GM21360 (cell line): ENCODE data around the gene ZFP91.

Experiments
- ATAC-seq: cut with Tn5 transposase; IDR thresholded peaks from one replicate; pipeline ENCODE4 v1.9.1; 2021; ENCODE audit warnings: mild to moderate bottlenecking, moderate library complexity; ENCODE audit not compliant: unreplicated experiment

Gene ZFP91

GRCh38 chr11:58626934-58627483, 48.1 kb downstream of the ZFP91 start:
- ATAC-seq: no peak

- ATAC-seq: no peak
These were observed 49.6 kb downstream of the ZFP91 start for GRCh38 chr11:58628446-58628845.

- no peak for ATAC-seq
These were observed 51.0 kb downstream of the ZFP91 start for GRCh38 chr11:58629857-58630256.

DNA sequence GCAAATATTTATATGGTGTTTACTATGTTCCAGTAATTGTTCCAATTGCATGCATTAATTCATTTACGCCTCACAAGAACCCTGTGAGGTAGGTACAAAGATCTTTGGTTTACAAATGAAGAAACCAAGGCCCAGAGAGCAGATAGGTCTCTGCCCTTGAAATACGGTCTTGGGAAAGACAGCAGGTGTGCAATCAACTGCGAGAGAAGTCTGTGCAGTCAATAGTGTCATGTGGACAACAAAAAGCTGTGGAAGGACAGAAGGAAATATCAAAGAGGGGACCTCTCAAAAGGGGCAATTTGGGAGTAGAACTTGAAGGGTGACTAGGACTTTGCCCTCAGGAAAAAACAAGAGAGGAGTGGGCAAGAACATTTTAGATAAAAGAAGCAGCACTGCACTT, 52.5 kb downstream of the ZFP91 start:
- no peak for ATAC-seq

GRCh38 chr11:58632510-58632909, 53.6 kb downstream of the ZFP91 start:
- ATAC-seq: no peak

GRCh38 chr11:58636587-58636986, 57.7 kb downstream of the ZFP91 start:
- ATAC-seq: no peak

GRCh38 chr11:58637371-58637770, 58.5 kb downstream of the ZFP91 start:
- ATAC-seq: no peak

DNA sequence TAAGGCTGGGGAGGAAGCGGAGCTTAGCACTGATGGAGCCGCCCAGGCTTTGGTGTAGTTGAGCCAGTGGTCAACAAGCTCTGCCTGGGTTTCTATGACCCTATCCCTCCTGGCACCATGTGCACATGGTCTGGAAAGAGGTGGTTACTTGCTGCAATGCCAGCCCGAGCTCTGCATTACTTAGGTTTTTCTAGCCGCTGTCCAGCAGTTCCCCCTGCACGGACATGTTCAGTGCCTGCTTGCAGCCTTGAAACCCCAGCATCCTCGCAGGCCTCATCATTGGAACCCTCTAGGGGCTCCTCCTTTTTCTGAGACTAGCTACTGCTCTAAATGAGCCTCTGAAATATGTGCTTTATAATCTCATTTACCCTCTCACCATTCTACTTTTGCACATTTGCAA, 60.2 kb downstream of the ZFP91 start:
- no peak for ATAC-seq

DNA sequence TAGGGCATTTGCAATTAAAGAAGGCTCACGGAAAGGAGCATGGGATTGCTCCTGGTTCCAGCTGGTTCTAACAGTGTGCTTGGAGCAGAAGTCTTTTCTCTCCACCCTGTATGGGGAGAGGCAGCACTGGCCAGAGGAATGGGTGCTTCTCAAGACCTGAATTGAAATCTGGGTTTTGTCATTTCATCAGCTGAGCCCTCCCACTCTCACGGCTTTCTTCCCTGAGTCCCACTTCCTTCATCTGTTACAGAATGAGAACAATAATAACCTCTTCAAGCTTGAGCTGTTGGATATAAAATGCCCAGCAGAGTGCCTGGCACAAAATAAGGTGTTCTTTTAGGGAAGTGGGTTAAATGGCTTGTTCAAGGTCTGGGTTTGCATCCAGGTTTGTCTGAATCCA, 60.8 kb downstream of the ZFP91 start:
- ATAC-seq: no peak

DNA sequence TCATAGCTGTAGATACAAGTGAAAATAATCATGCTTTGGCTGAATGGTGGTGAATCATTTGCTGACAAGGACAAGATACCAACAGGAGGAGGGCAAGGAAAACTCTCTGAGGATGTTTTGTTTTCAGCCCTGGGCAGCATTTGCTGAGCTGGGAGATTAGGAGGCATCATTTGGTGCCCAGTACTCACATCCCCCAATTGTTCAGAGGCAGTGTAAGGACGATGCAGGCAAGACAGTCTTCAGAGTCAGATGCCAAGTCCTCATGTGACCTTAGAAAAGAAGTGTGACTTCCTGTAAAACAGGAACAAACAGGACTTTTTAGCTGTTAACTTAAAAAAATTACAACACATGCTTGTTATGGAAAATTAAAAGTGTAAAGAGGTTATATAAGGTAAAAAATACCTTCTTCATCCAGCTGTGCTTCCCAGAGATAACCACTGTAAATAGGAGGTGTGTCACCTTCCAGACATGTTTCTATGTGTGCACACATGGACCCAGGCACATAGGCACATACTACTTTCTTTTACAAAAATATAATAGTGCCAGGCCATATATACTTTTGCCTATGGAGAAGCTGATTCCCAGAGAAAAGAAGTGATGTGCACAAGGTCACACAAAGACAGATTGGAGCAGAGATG, 61.6 kb downstream of the ZFP91 start:
- ATAC-seq: no peak

DNA sequence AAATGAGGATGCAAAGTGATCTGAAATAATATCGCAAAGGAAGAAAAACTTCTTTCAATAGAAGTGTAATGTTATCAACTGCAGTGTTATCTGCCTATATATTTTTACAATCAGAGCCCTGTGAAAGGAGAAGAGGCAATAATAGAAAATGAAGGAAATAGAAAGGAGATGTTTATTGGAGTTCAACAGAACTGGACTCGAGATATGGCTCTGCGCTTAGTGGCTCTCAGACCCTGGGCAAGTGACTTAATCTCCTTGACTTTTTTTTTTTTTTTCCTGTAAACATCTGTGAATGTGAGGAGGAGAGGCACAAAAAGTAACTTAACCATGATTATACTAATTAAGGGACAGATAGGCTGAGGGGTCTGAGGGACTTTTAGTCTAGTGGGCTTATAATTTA, 62.5 kb downstream of the ZFP91 start:
- ATAC-seq: no peak

DNA sequence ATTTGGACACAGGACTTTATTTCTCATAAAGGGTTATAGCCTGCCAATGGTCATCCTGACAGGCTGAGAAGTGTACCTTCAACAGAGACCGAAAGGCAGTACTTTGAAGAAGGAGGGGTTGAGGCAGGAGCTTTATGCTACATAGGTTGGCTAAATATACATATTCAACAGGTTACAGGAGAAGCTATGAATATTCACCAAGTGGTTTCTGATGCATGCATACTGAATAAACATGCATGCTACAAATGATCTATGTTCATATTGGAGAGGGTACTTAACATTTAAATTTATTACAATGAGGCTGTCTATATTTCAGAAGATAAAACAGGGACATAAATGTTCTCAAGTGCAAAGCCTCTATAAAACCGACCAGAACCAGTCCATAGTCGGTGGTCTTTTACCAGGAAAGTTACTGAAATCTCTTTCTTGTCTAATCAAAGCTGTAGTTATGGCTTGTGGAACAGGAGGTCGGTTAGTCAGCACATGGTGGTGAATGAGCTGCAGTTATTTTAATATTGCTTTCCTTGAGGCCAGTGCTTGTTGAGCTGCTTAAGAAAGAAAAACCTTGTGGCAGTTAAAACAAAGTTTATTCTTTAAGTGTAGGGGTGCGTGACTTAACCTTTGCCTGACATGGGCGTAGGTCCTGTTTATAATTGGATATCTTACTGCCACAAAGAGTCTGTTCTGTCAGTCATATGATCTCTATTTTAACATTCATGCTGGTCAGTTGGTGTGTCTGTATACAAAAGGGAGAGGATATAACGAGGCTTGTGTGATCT, 63.1 kb downstream of the ZFP91 start:
- ATAC-seq: no peak

GRCh38 chr11:58645854-58646253, 67.0 kb downstream of the ZFP91 start:
- no peak for ATAC-seq

GRCh38 chr11:58647141-58647699, 68.4 kb downstream of the ZFP91 start:
- peak; percentile 79 for ATAC-seq

- peak; percentile 6 for ATAC-seq
These were observed 69.0 kb downstream of the ZFP91 start for GRCh38 chr11:58647866-58648265.

GRCh38 chr11:58649623-58650022, 70.8 kb downstream of the ZFP91 start:
- ATAC-seq: no peak

GRCh38 chr11:58650496-58650895, 71.6 kb downstream of the ZFP91 start:
- ATAC-seq: no peak

DNA sequence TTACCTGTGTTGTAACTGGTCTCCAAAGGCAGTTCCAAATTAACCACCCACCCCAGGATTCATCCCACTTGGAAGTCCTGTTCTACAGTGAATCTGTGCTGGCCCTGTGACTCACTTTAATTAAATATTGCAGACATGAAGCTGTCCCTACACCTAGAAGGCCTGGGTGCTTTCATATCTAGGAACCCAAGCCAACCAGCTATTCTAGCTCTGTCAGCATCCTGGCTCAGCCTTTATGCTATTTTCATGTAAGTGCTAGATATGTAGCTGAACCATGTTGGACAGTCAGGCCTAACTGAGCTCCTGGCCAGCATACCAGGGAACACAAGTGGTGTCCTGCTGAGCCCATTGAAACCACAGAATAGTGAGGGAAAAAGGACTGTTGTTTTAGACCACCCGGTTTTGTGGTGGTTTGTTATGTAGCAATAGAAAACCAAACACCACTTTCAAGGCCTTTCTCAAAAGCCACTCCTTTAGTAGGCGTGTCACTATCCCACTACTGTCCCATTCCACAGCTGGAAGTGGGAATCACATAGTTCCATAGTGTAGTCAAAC, 73.9 kb downstream of the ZFP91 start:
- no peak for ATAC-seq

GRCh38 chr11:58654079-58654907, 75.4 kb downstream of the ZFP91 start:
- ATAC-seq: peak; percentile 78

DNA sequence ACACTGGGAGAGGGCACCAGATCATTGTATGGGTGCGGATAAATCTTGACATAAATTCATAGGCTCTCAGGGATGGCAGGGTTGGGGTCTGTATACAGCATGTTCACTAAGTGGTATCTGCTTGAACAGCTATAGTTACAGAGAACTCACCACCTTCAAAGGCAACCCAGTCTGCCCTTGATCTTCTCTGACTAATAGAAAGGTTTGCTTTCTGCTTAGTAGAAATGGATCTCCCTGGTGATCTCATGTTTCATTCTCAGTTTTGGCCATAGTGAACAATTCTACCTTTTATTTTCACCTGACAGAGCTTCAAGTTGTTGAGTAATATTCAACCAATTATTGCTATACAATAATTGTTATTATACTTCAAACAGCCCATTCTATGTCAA, 76.0 kb downstream of the ZFP91 start:
- peak; percentile 45 for ATAC-seq

GRCh38 chr11:58656348-58656747, 77.5 kb downstream of the ZFP91 start:
- no peak for ATAC-seq
